Endothelial cell of umbilical vein (primary cell): ENCODE results near the gene LCN12. TPM values are rescaled to one million over a fixed set of nuclear protein-coding genes. Genes with fewer than 3 reads are reported as not detected.

Experiments used
- BruUV-seq: library from RNA; stranded (reverse); fragments of 400-500 nt; replicated peaks from 2 replicates; lab custom pipeline; 2021; lab: Mats Ljungman, UMichigan
- CTCF ChIA-PET: fragments of 300-600, 350-600 bp; sonication (Branson Sonifier 250); formaldehyde crosslinking; loops from one replicate; lab custom pipeline; 2021; ENCODE audit warnings: antibody characterized with exemption, inconsistent platforms; lab: Charles Lee
- POLR2A ChIA-PET: fragments of 300-600, 350-600 bp; sonication (Branson Sonifier 250); formaldehyde crosslinking; loops from one replicate; lab custom pipeline; 2021; ENCODE audit warnings: antibody characterized with exemption, inconsistent platforms; lab: Charles Lee
- DNase-seq: peaks from one replicate; pipeline ENCODE4 v3.0.0-alpha.2; 2011; ENCODE audit warnings: low read depth, low spot score
- FAIRE-seq: peaks from 2 replicates; lab custom pipeline; 2011; peaks lifted over from hg19 to GRCh38; lab: Jason Lieb, UNC
- H2AFZ ChIP-seq: 2 replicates; pipeline ENCODE4 v1.6.0; 2012; ENCODE audit warnings: low read depth, low read length, control low read depth, inconsistent platforms
- H3K27ac ChIP-seq: 2 replicates; pipeline ENCODE4 v1.5.1; 2011; ENCODE audit warnings: low read depth, mild to moderate bottlenecking, control low read depth, low read length, moderate library complexity; ENCODE audit not compliant: insufficient read depth
- H3K27me3 ChIP-seq, 2 experiments: 2 replicates each; pipeline versions ENCODE4 v1.6.0 to v1.6.1; 2011; ENCODE audit warnings: low read length in 2 of 2, mixed read lengths in 1 of 2; ENCODE audit not compliant: control insufficient read depth in 2 of 2, insufficient read depth in 2 of 2
- H3K36me3 ChIP-seq, 2 experiments: 2 replicates in 1 of 2; 3 replicates in 1 of 2; pipeline ENCODE4 v1.5.1; 2011; ENCODE audit warnings: low read length in 2 of 2, mild to moderate bottlenecking in 1 of 2, moderate library complexity in 1 of 2; ENCODE audit not compliant: control insufficient read depth in 2 of 2, insufficient read depth in 2 of 2; ENCODE audit errors: extremely low read depth in 1 of 2
- H3K4me1 ChIP-seq: 3 replicates; pipeline ENCODE4 v1.5.1; 2011; ENCODE audit warnings: mild to moderate bottlenecking, low read length; ENCODE audit not compliant: control insufficient read depth, insufficient read depth; ENCODE audit errors: extremely low read depth
- H3K4me2 ChIP-seq: 2 replicates; pipeline ENCODE4 v1.6.1; 2011; ENCODE audit warnings: low read length, control low read depth, mixed read lengths; ENCODE audit not compliant: insufficient read depth
- H3K4me3 ChIP-seq, 3 experiments: fragments of 200-600 bp in 1 of 3; sonication (generic), shearing (Covaris generic) in 1 of 3; replicated peaks in 1 of 3; 2 replicates each; pipeline ENCODE4 v1.5.1; 2011 to 2016; ENCODE audit warnings: control low read depth in 3 of 3, low read length in 3 of 3, mild to moderate bottlenecking in 2 of 3, inconsistent platforms in 1 of 3, low read depth in 1 of 3, moderate library complexity in 1 of 3; ENCODE audit not compliant: insufficient read depth in 1 of 3
- H3K79me2 ChIP-seq: 2 replicates; pipeline ENCODE4 v1.6.0; 2012; ENCODE audit warnings: low read length, inconsistent platforms; ENCODE audit not compliant: control insufficient read depth, insufficient read depth
- H3K9ac ChIP-seq: replicated peaks from 2 replicates; pipeline ENCODE3; 2011; ENCODE audit warnings: low read length, control low read depth; ENCODE audit not compliant: insufficient read depth; ENCODE audit errors: extremely low read depth
- H3K9me1 ChIP-seq: replicated peaks from 3 replicates; pipeline ENCODE4 v1.6.0; 2011; ENCODE audit warnings: mild to moderate bottlenecking, low read length; ENCODE audit not compliant: control insufficient read depth, insufficient read depth; ENCODE audit errors: extremely low read depth
- H3K9me3 ChIP-seq: replicated peaks from 2 replicates; pipeline ENCODE4 v1.5.1; 2012; ENCODE audit warnings: low read length, inconsistent platforms; ENCODE audit not compliant: control insufficient read depth, insufficient read depth
- H4K20me1 ChIP-seq: replicated peaks from 2 replicates; pipeline ENCODE3; 2011; ENCODE audit warnings: mild to moderate bottlenecking, low read length; ENCODE audit not compliant: control insufficient read depth, insufficient read depth; ENCODE audit errors: extremely low read depth
- CTCF ChIP-seq, 2 donors: IDR thresholded peaks; 1 replicate in 1 of 2; 2 replicates in 1 of 2; pipeline ENCODE4 v1.5.1; 2011; ENCODE audit warnings: low read length in 2 of 2, mild to moderate bottlenecking in 2 of 2, moderate library complexity in 2 of 2, control low read depth in 1 of 2, inconsistent platforms in 1 of 2, low read depth in 1 of 2; ENCODE audit not compliant: insufficient read depth in 1 of 2; ENCODE audit errors: extremely low read depth in 1 of 2
- EZH2 ChIP-seq: IDR thresholded peaks from 2 replicates; pipeline ENCODE4 v1.6.1; 2012; ENCODE audit warnings: borderline replicate concordance, low read depth, mild to moderate bottlenecking, moderate library complexity, low read length, inconsistent platforms; ENCODE audit not compliant: severe bottlenecking
- FOS ChIP-seq: IDR thresholded peaks from 2 replicates; pipeline ENCODE4 v1.6.1; 2011; ENCODE audit warnings: mild to moderate bottlenecking, low read length, moderate library complexity, borderline replicate concordance; ENCODE audit not compliant: insufficient read depth
- GATA2 ChIP-seq: IDR thresholded peaks from 2 replicates; pipeline ENCODE4 v1.7.0; 2011; ENCODE audit warnings: low read depth, mild to moderate bottlenecking, moderate library complexity, mixed read lengths, low read length; ENCODE audit not compliant: insufficient read length, insufficient read depth
- JUN ChIP-seq: IDR thresholded peaks from 2 replicates; pipeline ENCODE4 v1.6.1; 2011; ENCODE audit warnings: borderline replicate concordance, low read depth; ENCODE audit not compliant: insufficient read length, insufficient read depth
- MAX ChIP-seq: IDR thresholded peaks from 2 replicates; pipeline ENCODE4 v1.6.1; 2011; ENCODE audit not compliant: insufficient read depth, insufficient read length
- MYC ChIP-seq: IDR thresholded peaks from one replicate; pipeline ENCODE4 v1.6.1; 2011; ENCODE audit warnings: mild to moderate bottlenecking, low read depth, low read length
- POLR2A ChIP-seq: IDR thresholded peaks from 2 replicates; pipeline ENCODE4 v1.6.1; 2012; ENCODE audit warnings: low read depth, mild to moderate bottlenecking, control low read depth, low read length
- POLR2AphosphoS5 ChIP-seq: IDR thresholded peaks from 2 replicates; pipeline ENCODE4 v1.6.1; 2012; ENCODE audit warnings: low read depth, mild to moderate bottlenecking, control low read depth, low read length, moderate library complexity; ENCODE audit not compliant: insufficient read depth
- dilution Hi-C: fragments of 300-500 bp; cut with MboI; formaldehyde crosslinking; loops from one replicate; pipeline ENCODE4 v1.15.0; 2019; ENCODE audit warnings: low sequenced_read_pairs; ENCODE audit not compliant: extremely low pct_ligation_motif_present
- intact Hi-C: fragments of 100-400 bp; cut with micrococcal nuclease; formaldehyde crosslinking; loops from one replicate; pipeline ENCODE4 v1.10.0; 2022
- polyA plus RNA-seq, 4 experiments: library from polyadenylated mRNA; depleted of rRNA in 3 of 4; stranded (reverse) in 3 of 4; unstranded in 1 of 4; fragments of >200 nt; gene quantifications; 2 replicates each; pipeline versions ENCODE4 v1.2.1 to v1.2.3, GENCODE V29; 2011 to 2012; ENCODE audit warnings: missing spikeins in 1 of 4
- total RNA-seq: library from RNA; stranded (reverse); gene quantifications from 2 replicates; pipeline ENCODE4 v1.2.3, GENCODE V29; 2021

Gene LCN12
- total and polyA plus RNA-seq, 2 donors (not counting 3 experiments of a cell fraction or from before 2014, with no cell fraction given) = 0.35 to 0.52 TPM

GRCh38 chr9:136952321-136952850 lies 313 bp downstream of the LCN12 start:
- H3K9me3 ChIP-seq = no peaks in the 10 kb centered on the region
- H2AFZ ChIP-seq = no peak overlapping the region
- DNase-seq (no peak), FAIRE-seq (no peak)
- ChIA-PET POLR2A (interaction anchor here (0.6 kb wide), 1 partner anchor 621 kb away, joined by 4 read pairs; no protein-coding TSS in a partner anchor), CTCF (interaction anchor here (1.2 to 1.6 kb wide), 3 partner anchors 12 to 77 kb away, joined by 3 to 4 read pairs (median 3); no protein-coding TSS in a partner anchor)
- BruUV-seq = no TSS peak
- intact Hi-C loops (no loop called here), dilution Hi-C loops (no loop called here)
- H3K79me2 ChIP-seq = no peaks in the 10 kb centered on the region
- TF ChIP-seq EZH2 = no peak
- TF ChIP-seq MYC = no peak
- no peak for TF ChIP-seq MAX
- no peak for TF ChIP-seq POLR2AphosphoS5
- no peak for TF ChIP-seq GATA2
- TF ChIP-seq CTCF (IDR thresholded peaks at IDR 0.05; ENCODE audit: extremely low read depth in 1 of 2, insufficient read depth in 1 of 2, low read depth in 1 of 2, low read length in 2 of 2) = no peak
- no peak for TF ChIP-seq POLR2A
- TF ChIP-seq JUN = no peak
- TF ChIP-seq FOS = no peak
- H3K4me1 ChIP-seq = peaks cover 5% of the 10 kb centered on the region
- H3K4me3 ChIP-seq = no peak overlapping the region
- no peaks in the 10 kb centered on the region for H3K9me1 ChIP-seq
- H3K27ac ChIP-seq = no peak overlapping the region
- no peaks in the 10 kb centered on the region for H3K27me3 ChIP-seq
- H3K4me2 ChIP-seq = no peak overlapping the region
- H3K9ac ChIP-seq = no peak overlapping the region
- H3K36me3 ChIP-seq = no peaks in the 10 kb centered on the region
- H4K20me1 ChIP-seq = no peaks in the 10 kb centered on the region
